HEK293 (cell line): ENCODE measurements around the gene MGST1.

Experiments used
- CTCF ChIA-PET: fragments of 350-600 bp; formaldehyde crosslinking; extraction: SDS; loops from one replicate; lab custom pipeline; 2021; ENCODE audit warnings: antibody characterized with exemption; lab: Yijun Ruan, JAX
- POLR2A ChIA-PET: fragments of 300-600 bp; formaldehyde crosslinking; extraction: SDS; loops from one replicate; lab custom pipeline; 2020; ENCODE audit warnings: antibody characterized with exemption, inconsistent platforms; lab: Yijun Ruan, JAX
- H3K27ac ChIP-seq: fragments of 200-500 bp; sonication (Bioruptor generic); 2 replicates; pipeline ENCODE4 v1.5.1; 2014; ENCODE audit warnings: low read depth, low read length, control low read depth, inconsistent platforms; ENCODE audit errors: extremely low read depth
- H3K36me3 ChIP-seq, 2 experiments: fragments of 200-500 bp in 1 of 2; sonication (Bioruptor generic) in 1 of 2; 1 replicate in 1 of 2; 2 replicates in 1 of 2; pipeline ENCODE4 v1.5.1; 2014 to 2017; ENCODE audit warnings: inconsistent platforms in 2 of 2, low read length in 2 of 2; ENCODE audit not compliant: control insufficient read depth in 2 of 2, insufficient read depth in 1 of 2
- H3K4me1 ChIP-seq: fragments of 200-500 bp; sonication (Bioruptor generic); 2 replicates; pipeline ENCODE4 v1.5.1; 2014; ENCODE audit warnings: mild to moderate bottlenecking, low read length, inconsistent platforms; ENCODE audit not compliant: control insufficient read depth, insufficient read depth
- H3K4me3 ChIP-seq: 2 replicates; pipeline ENCODE4 v1.5.1; 2011; ENCODE audit warnings: low read depth, mild to moderate bottlenecking, control low read depth, low read length, moderate library complexity
- H3K9me3 ChIP-seq: fragments of 200-500 bp; sonication (Bioruptor generic); 2 replicates; pipeline ENCODE4 v1.5.1; 2014; ENCODE audit warnings: low read depth, low read length, inconsistent platforms; ENCODE audit not compliant: control insufficient read depth, insufficient read depth
- EGR2 ChIP-seq: fragments of 450-650 bp; formaldehyde crosslinking; IDR thresholded peaks from 2 replicates; pipeline ENCODE4 v1.5.1; 2016; ENCODE audit warnings: low read depth, missing biosample characterization, missing genetic modification characterization
- FEZF1 ChIP-seq: fragments of 450-650 bp; formaldehyde crosslinking; IDR thresholded peaks from 2 replicates; pipeline ENCODE4 v1.5.1; 2016; ENCODE audit warnings: missing biosample characterization, missing genetic modification characterization
- KLF1 ChIP-seq: fragments of 450-650 bp; formaldehyde crosslinking; IDR thresholded peaks from 2 replicates; pipeline ENCODE4 v1.5.1; 2016; ENCODE audit warnings: missing biosample characterization, missing genetic modification characterization
- KLF10 ChIP-seq: fragments of 450-650 bp; IDR thresholded peaks from 2 replicates; pipeline ENCODE4 v1.5.1; 2018; ENCODE audit warnings: missing biosample characterization, mild to moderate bottlenecking, missing genetic modification characterization
- PRDM10 ChIP-seq: fragments of 450-650 bp; formaldehyde crosslinking; IDR thresholded peaks from 2 replicates; pipeline ENCODE4 v1.5.1; 2016; ENCODE audit warnings: missing biosample characterization, missing genetic modification characterization
- TCF7L2 ChIP-seq: IDR thresholded peaks from 2 replicates; pipeline ENCODE4 v1.6.1; 2011; ENCODE audit warnings: low read depth, mild to moderate bottlenecking, inconsistent platforms, low read length, moderate library complexity, borderline replicate concordance
- YY1 ChIP-seq: fragments of 450-650 bp; formaldehyde crosslinking; IDR thresholded peaks from 2 replicates; pipeline ENCODE4 v1.5.1; 2018; ENCODE audit warnings: missing biosample characterization, missing genetic modification characterization
- ZFP3 ChIP-seq: fragments of 450-650 bp; formaldehyde crosslinking; IDR thresholded peaks from 2 replicates; pipeline ENCODE4 v1.5.1; 2016; ENCODE audit warnings: low read depth, missing biosample characterization, missing genetic modification characterization
- ZFP41 ChIP-seq: fragments of 450-650 bp; formaldehyde crosslinking; IDR thresholded peaks from 2 replicates; pipeline ENCODE4 v1.5.1; 2016; ENCODE audit warnings: missing biosample characterization, missing genetic modification characterization, borderline replicate concordance
- ZNF148 ChIP-seq: fragments of 450-650 bp; formaldehyde crosslinking; IDR thresholded peaks from 2 replicates; pipeline ENCODE4 v1.5.0; 2017; ENCODE audit warnings: missing biosample characterization, missing genetic modification characterization, borderline replicate concordance
- ZNF175 ChIP-seq: fragments of 450-650 bp; formaldehyde crosslinking; IDR thresholded peaks from 2 replicates; pipeline ENCODE4 v1.5.1; 2016; ENCODE audit warnings: missing biosample characterization, missing genetic modification characterization
- ZNF2 ChIP-seq: fragments of 450-650 bp; formaldehyde crosslinking; IDR thresholded peaks from 2 replicates; pipeline ENCODE4 v1.5.1; 2016; ENCODE audit warnings: missing biosample characterization, missing genetic modification characterization
- ZNF214 ChIP-seq: fragments of 450-650 bp; formaldehyde crosslinking; IDR thresholded peaks from 2 replicates; pipeline ENCODE4 v1.5.1; 2017; ENCODE audit warnings: missing biosample characterization, mild to moderate bottlenecking, missing genetic modification characterization, borderline replicate concordance
- ZNF23 ChIP-seq: fragments of 450-650 bp; formaldehyde crosslinking; IDR thresholded peaks from 2 replicates; pipeline ENCODE4 v1.5.1; 2016; ENCODE audit warnings: missing biosample characterization, missing genetic modification characterization, borderline replicate concordance
- ZNF248 ChIP-seq: fragments of 450-650 bp; formaldehyde crosslinking; IDR thresholded peaks from 2 replicates; pipeline ENCODE4 v1.5.1; 2017; ENCODE audit warnings: missing biosample characterization, missing genetic modification characterization
- ZNF394 ChIP-seq: fragments of 450-650 bp; formaldehyde crosslinking; IDR thresholded peaks from 2 replicates; pipeline ENCODE4 v1.5.1; 2016; ENCODE audit warnings: missing biosample characterization, missing genetic modification characterization, mild to moderate bottlenecking, moderate library complexity, borderline replicate concordance
- ZNF416 ChIP-seq: fragments of 450-650 bp; formaldehyde crosslinking; IDR thresholded peaks from 2 replicates; pipeline ENCODE4 v1.5.1; 2016; ENCODE audit warnings: missing biosample characterization, missing genetic modification characterization
- ZNF426 ChIP-seq: fragments of 450-650 bp; formaldehyde crosslinking; IDR thresholded peaks from 2 replicates; pipeline ENCODE4 v1.5.1; 2017; ENCODE audit warnings: missing biosample characterization, missing genetic modification characterization, mild to moderate bottlenecking, inconsistent platforms, moderate library complexity
- ZNF513 ChIP-seq: fragments of 450-650 bp; IDR thresholded peaks from 2 replicates; pipeline ENCODE4 v1.5.1; 2018; ENCODE audit warnings: missing biosample characterization, missing genetic modification characterization
- ZNF585B ChIP-seq: fragments of 450-650 bp; formaldehyde crosslinking; IDR thresholded peaks from 2 replicates; pipeline ENCODE4 v1.5.1; 2016; ENCODE audit warnings: missing biosample characterization, missing genetic modification characterization
- ZNF629 ChIP-seq: fragments of 450-650 bp; formaldehyde crosslinking; IDR thresholded peaks from 2 replicates; pipeline ENCODE4 v1.5.1; 2017; ENCODE audit warnings: missing biosample characterization, missing genetic modification characterization
- ZNF639 ChIP-seq: fragments of 450-650 bp; formaldehyde crosslinking; IDR thresholded peaks from 2 replicates; pipeline ENCODE4 v1.5.1; 2016; ENCODE audit warnings: missing biosample characterization, missing genetic modification characterization
- ZNF670 ChIP-seq: fragments of 450-650 bp; formaldehyde crosslinking; IDR thresholded peaks from 2 replicates; pipeline ENCODE4 v1.5.1; 2016; ENCODE audit warnings: missing biosample characterization, missing genetic modification characterization, low read depth
- ZNF776 ChIP-seq: fragments of 450-650 bp; formaldehyde crosslinking; IDR thresholded peaks from 2 replicates; pipeline ENCODE4 v1.5.0; 2017; ENCODE audit warnings: missing biosample characterization, missing genetic modification characterization, borderline replicate concordance
- ZNF777 ChIP-seq: fragments of 450-650 bp; formaldehyde crosslinking; IDR thresholded peaks from 2 replicates; pipeline ENCODE4 v1.5.1; 2017; ENCODE audit warnings: missing biosample characterization, missing genetic modification characterization, borderline replicate concordance
- ZSCAN18 ChIP-seq: fragments of 450-650 bp; formaldehyde crosslinking; IDR thresholded peaks from 2 replicates; pipeline ENCODE4 v1.5.1; 2016; ENCODE audit warnings: missing biosample characterization, missing genetic modification characterization

MGST1 gene

GRCh38 chr12:16352481-16352880 is 5.0 kb downstream of the MGST1 start:
- H3K9me3 ChIP-seq: no peaks in the 10 kb centered on the region
- H3K4me1 ChIP-seq: no peaks in the 10 kb centered on the region
- CTCF ChIA-PET: interaction anchor here (3.6 kb wide), 1 partner anchor 8 kb away, joined by 18 read pairs; no protein-coding TSS in a partner anchor
- TF ChIP-seq TCF7L2 (no peak), KLF10 (tag by site-specific recombination) (no peak), ZFP41 (no peak), ZNF2 (tag by site-specific recombination) (no peak), ZNF248 (tag by site-specific recombination) (no peak), ZNF629 (tag by site-specific recombination) (no peak)
- H3K36me3 ChIP-seq: no peaks in the 10 kb centered on the region
- no peak overlapping the region for H3K4me3 ChIP-seq
- POLR2A ChIA-PET: no interaction called here
- H3K27ac ChIP-seq: no peak overlapping the region

- Histone ChIP-seq H3K9me3 (no peaks in the 10 kb centered on the region), H3K27ac (no peak overlapping the region), H3K36me3 (no peaks in the 10 kb centered on the region), H3K4me1 (no peaks in the 10 kb centered on the region), H3K4me3 (no peak overlapping the region)
- no peak for TF ChIP-seq PRDM10 (tag by site-specific recombination)
- no peak for TF ChIP-seq ZSCAN18
- TF ChIP-seq EGR2 (tag by site-specific recombination): no peak
- no peak for TF ChIP-seq ZNF416
- TF ChIP-seq ZNF175: no peak
- no peak for TF ChIP-seq ZNF23
- no peak for TF ChIP-seq KLF1
- TF ChIP-seq ZFP3: no peak
- no peak for TF ChIP-seq ZNF585B (tag by site-specific recombination)
- TF ChIP-seq YY1: no peak
- no peak for TF ChIP-seq ZNF426
- no peak for TF ChIP-seq ZNF670
- TF ChIP-seq FEZF1 (tag by site-specific recombination): no peak
- no peak for TF ChIP-seq ZNF394
- no peak for TF ChIP-seq ZNF639 (tag by site-specific recombination)
- TF ChIP-seq ZNF214 (tag by site-specific recombination): no peak
- TF ChIP-seq ZNF513 (tag by site-specific recombination): no peak
- no peak for TF ChIP-seq ZNF776 (tag by site-specific recombination)
- no peak for TF ChIP-seq ZNF777 (tag by site-specific recombination)
- no peak for TF ChIP-seq ZNF148
- ChIA-PET CTCF (interaction anchor here (0.6 to 2.9 kb wide), 7 partner anchors 8 to 369 kb away, joined by 3 to 18 read pairs (median 3); no protein-coding TSS in a partner anchor), POLR2A (no interaction called here)
Observed at GRCh38 chr12:16358878-16359277, 11.4 kb downstream of the MGST1 start.
